Gastrocnemius medialis (tissue), 4 donors: ENCODE data around the gene SNX32. TPM values are rescaled to one million over a fixed set of nuclear protein-coding genes. Genes with fewer than 3 reads are reported as not detected.

Experiments
- ATAC-seq, 2 donors: fragments of 150-250 bp; one replicate each; pipeline ENCODE4 v1.9.1; 2016
- DNase-seq, 2 donors: peaks; one replicate each; pipeline ENCODE4 v3.0.0-alpha.2; 2019
- H3K27ac ChIP-seq, 4 donors: fragments of 200-600 bp; sonication (generic); 1 replicate in 1 of 4; 2 replicates in 3 of 4; pipeline ENCODE4 v1.5.1; 2016 to 2018; ENCODE audit warnings: mild to moderate bottlenecking in 2 of 4, moderate library complexity in 1 of 4
- H3K27me3 ChIP-seq, 3 donors: fragments of 200-600 bp; sonication (generic) in 2 of 3; 1 replicate in 1 of 3; 2 replicates in 2 of 3; pipeline versions ENCODE4 v1.5.1 to v1.6.0; 2016 to 2019; ENCODE audit warnings: mild to moderate bottlenecking in 1 of 3, moderate library complexity in 1 of 3
- H3K36me3 ChIP-seq, 2 donors: fragments of 200-600 bp; sonication (generic) in 1 of 2; one replicate each; pipeline ENCODE4 v1.5.1; 2017 to 2018
- H3K4me1 ChIP-seq, 2 donors: fragments of 200-600 bp; sonication (generic) in 1 of 2; one replicate each; pipeline ENCODE4 v1.5.1; 2016 to 2017; ENCODE audit warnings: mild to moderate bottlenecking in 2 of 2
- H3K4me3 ChIP-seq, 4 donors: fragments of 200-600 bp; sonication (generic) in 3 of 4; 1 replicate in 1 of 4; 2 replicates in 3 of 4; pipeline ENCODE4 v1.5.1; 2016 to 2019; ENCODE audit warnings: mild to moderate bottlenecking in 2 of 4
- H3K9me3 ChIP-seq, 3 donors: fragments of 200-600 bp; sonication (generic) in 2 of 3; 1 replicate in 1 of 3; 2 replicates in 2 of 3; pipeline ENCODE4 v1.5.1; 2016 to 2019
- CTCF ChIP-seq, 5 experiments: fragments of 450-650 bp in 3 of 5; fragments of 200-600 bp in 2 of 5; sonication (generic) in 2 of 5; IDR thresholded peaks in 4 of 5; conservative IDR thresholded peaks in 1 of 5; 1 replicate in 4 of 5; 2 replicates in 1 of 5; pipeline ENCODE4 v1.5.1; 2016 to 2019; ENCODE audit warnings: antibody characterized with exemption in 5 of 5, mild to moderate bottlenecking in 3 of 5, moderate library complexity in 3 of 5
- POLR2A ChIP-seq, 2 donors: fragments of 450-650 bp; IDR thresholded peaks; one replicate each; pipeline ENCODE4 v1.6.1; 2017; ENCODE audit warnings: antibody characterized with exemption in 2 of 2, mild to moderate bottlenecking in 2 of 2, moderate library complexity in 2 of 2
- in situ Hi-C, 4 donors: fragments of 200-750 bp; cut with MboI; loops; one replicate each; pipeline versions ENCODE4 v1.15.0 to v1.8.0; 2017; ENCODE audit warnings: low sequenced_read_pairs in 4 of 4
- intact Hi-C: fragments of 100-400 bp; cut with DNase I; formaldehyde crosslinking; loops from one replicate; pipeline ENCODE4 v1.15.1; 2023; ENCODE audit warnings: low total_unique reads
- total RNA-seq, 4 donors: library from RNA; depleted of rRNA; stranded (reverse); fragments of >200 nt; gene quantifications; one replicate each; pipeline versions ENCODE4 v1.1.0 to v1.2.3, GENCODE V29; 2016

SNX32 gene
- total RNA-seq, 4 donors from 2014 or later = 0.11 TPM; not detected in 3

GRCh38 chr11:65849771-65850216 is 16.0 kb downstream of the SNX32 start:
- ATAC-seq = no peak
- intact Hi-C loops (no loop called here), in situ Hi-C loops (no loop called here)
- Histone ChIP-seq H3K4me1 (no peaks in the 10 kb centered on the region), H3K27me3 (no peaks in the 10 kb centered on the region), H3K27ac (no peak overlapping the region), H3K36me3 (peaks cover 0 to 35% of the 10 kb centered on the region in 2 donors), H3K4me3 (no peak overlapping the region), H3K9me3 (peaks cover 0 to 4% (median 0%) of the 10 kb centered on the region in 3 donors)
- no peak for DNase-seq
- TF ChIP-seq POLR2A (IDR thresholded peaks at IDR 0.05) (no peak), CTCF (IDR thresholded peaks at IDR 0.05 in 4 of 5, conservative IDR thresholded peaks at IDR 0.05 in 1 of 5) (no peak)

- in situ Hi-C loops (no loop called here), intact Hi-C loops (no loop called here)
- Histone ChIP-seq H3K36me3 (peaks cover 0 to 41% of the 10 kb centered on the region in 2 donors), H3K9me3 (peaks cover 0 to 4% (median 0%) of the 10 kb centered on the region in 3 donors), H3K27me3 (no peaks in the 10 kb centered on the region), H3K4me3 (no peak overlapping the region), H3K4me1 (peaks cover 0 to 1% of the 10 kb centered on the region in 2 donors), H3K27ac (no peak overlapping the region)
- ATAC-seq (no peak), DNase-seq (no peak)
- no peak for TF ChIP-seq POLR2A (IDR thresholded peaks at IDR 0.05)
- no peak for TF ChIP-seq CTCF (IDR thresholded peaks at IDR 0.05 in 4 of 5, conservative IDR thresholded peaks at IDR 0.05 in 1 of 5)
These were observed 16.7 kb downstream of the SNX32 start for GRCh38 chr11:65850217-65851082.

- Histone ChIP-seq H3K4me1 (peaks cover 3 to 8% of the 10 kb centered on the region in 2 donors), H3K9me3 (peaks cover 0 to 4% (median 0%) of the 10 kb centered on the region in 3 donors), H3K4me3 (no peak overlapping the region), H3K27ac (no peak overlapping the region), H3K36me3 (peaks cover 0 to 48% of the 10 kb centered on the region in 2 donors), H3K27me3 (no peaks in the 10 kb centered on the region)
- no peak for DNase-seq
- intact Hi-C loops (no loop called here), in situ Hi-C loops (no loop called here)
- no peak for ATAC-seq
- TF ChIP-seq POLR2A (IDR thresholded peaks at IDR 0.05) (no peak), CTCF (IDR thresholded peaks at IDR 0.05 in 4 of 5, conservative IDR thresholded peaks at IDR 0.05 in 1 of 5) (peak in 1 of 5 experiments; percentile 34)
These were observed 17.4 kb downstream of the SNX32 start for GRCh38 chr11:65851083-65851579.

GRCh38 chr11:65851811-65852507 is 18.2 kb downstream of the SNX32 start:
- in situ Hi-C loops (no loop called here), intact Hi-C loops (no loop called here)
- H3K36me3 ChIP-seq = peaks cover 0 to 48% of the 10 kb centered on the region in 2 donors
- H3K27me3 ChIP-seq = no peaks in the 10 kb centered on the region
- no peak overlapping the region for H3K27ac ChIP-seq
- DNase-seq = no peak
- peaks cover 0 to 4% (median 0%) of the 10 kb centered on the region in 3 donors for H3K9me3 ChIP-seq
- H3K4me3 ChIP-seq = no peak overlapping the region
- ATAC-seq = no peak
- TF ChIP-seq CTCF (IDR thresholded peaks at IDR 0.05 in 4 of 5, conservative IDR thresholded peaks at IDR 0.05 in 1 of 5) (no peak), POLR2A (IDR thresholded peaks at IDR 0.05) (no peak)
- peaks cover 10 to 14% of the 10 kb centered on the region in 2 donors for H3K4me1 ChIP-seq
